Neural progenitor cell (in vitro differentiated cells): ENCODE results near the gene TNS3. TPM values are rescaled to one million over a fixed set of nuclear protein-coding genes. Genes with fewer than 3 reads are reported as not detected.

Source experiments
- DNase-seq: peaks from one replicate; pipeline ENCODE4 v3.0.0-alpha.2; 2016; ENCODE audit warnings: low spot score
- H2AFZ ChIP-seq: fragments of 200-600 bp; sonication (generic); replicated peaks from 2 replicates; pipeline ENCODE4 v1.6.1; 2016; ENCODE audit warnings: antibody characterized with exemption
- H3F3A ChIP-seq: fragments of 200-600 bp; sonication (generic); 2 replicates; pipeline ENCODE4 v1.6.1; 2016; ENCODE audit warnings: antibody characterized with exemption, low read depth
- H3K27ac ChIP-seq: fragments of 200-600 bp; sonication (generic); 2 replicates; pipeline ENCODE4 v1.5.1; 2016; ENCODE audit warnings: mild to moderate bottlenecking
- H3K27me3 ChIP-seq: fragments of 200-600 bp; sonication (generic); 2 replicates; pipeline ENCODE4 v1.6.1; 2016; ENCODE audit warnings: mild to moderate bottlenecking, moderate library complexity
- H3K36me3 ChIP-seq: fragments of 200-600 bp; sonication (generic); 2 replicates; pipeline ENCODE4 v1.5.1; 2016
- H3K4me1 ChIP-seq: fragments of 200-600 bp; sonication (generic); 2 replicates; pipeline ENCODE4 v1.6.1; 2016; ENCODE audit warnings: mixed run types
- H3K4me2 ChIP-seq: fragments of 200-600 bp; sonication (generic); 2 replicates; pipeline ENCODE4 v1.6.1; 2016
- H3K4me3 ChIP-seq: fragments of 200-600 bp; sonication (generic); 2 replicates; pipeline ENCODE4 v1.5.1; 2016
- H3K79me2 ChIP-seq: fragments of 200-600 bp; sonication (generic); 2 replicates; pipeline ENCODE4 v1.6.1; 2016; ENCODE audit warnings: low read depth
- H3K9ac ChIP-seq: fragments of 200-600 bp; sonication (generic); 2 replicates; pipeline ENCODE4 v1.6.1; 2016
- H3K9me3 ChIP-seq: fragments of 200-600 bp; sonication (generic); 2 replicates; pipeline ENCODE4 v1.5.1; 2016; ENCODE audit warnings: low read depth
- H4K20me1 ChIP-seq: fragments of 200-600 bp; sonication (generic); 2 replicates; pipeline ENCODE4 v1.6.1; 2016; ENCODE audit warnings: low read depth
- H3K27ac Mint-ChIP-seq: 3 replicates; pipeline ENCODE4 v1.8.0; 2021; ENCODE audit warnings: mixed read lengths
- H3K27me3 Mint-ChIP-seq: 2 replicates; pipeline ENCODE4 v1.8.0; 2022; ENCODE audit warnings: low read depth, mild to moderate bottlenecking, inconsistent platforms, moderate library complexity, mixed read lengths; ENCODE audit not compliant: insufficient read depth
- H3K36me3 Mint-ChIP-seq: 3 replicates; pipeline ENCODE4 v1.8.0; 2021; ENCODE audit warnings: mixed read lengths
- H3K4me1 Mint-ChIP-seq: 3 replicates; pipeline ENCODE4 v1.8.0; 2021; ENCODE audit warnings: mixed read lengths
- H3K4me3 Mint-ChIP-seq: 3 replicates; pipeline ENCODE4 v1.8.0; 2021; ENCODE audit warnings: mild to moderate bottlenecking, moderate library complexity, mixed read lengths
- H3K9me3 Mint-ChIP-seq: 3 replicates; pipeline ENCODE4 v1.8.0; 2020; ENCODE audit warnings: mixed read lengths
- EZH2 ChIP-seq: fragments of 200-600 bp; sonication (generic); IDR thresholded peaks from 2 replicates; pipeline ENCODE4 v1.6.1; 2017; ENCODE audit warnings: antibody characterized with exemption, mild to moderate bottlenecking, moderate library complexity
- EZH2phosphoT487 ChIP-seq: fragments of 200-600 bp; sonication (generic); IDR thresholded peaks from 2 replicates; pipeline ENCODE4 v1.6.1; 2017; ENCODE audit warnings: antibody characterized with exemption
- total RNA-seq: library from RNA; depleted of rRNA; stranded (reverse); fragments of >200 nt; gene quantifications from 2 replicates; pipeline ENCODE4 v1.2.3, GENCODE V29; 2015; ENCODE audit warnings: low replicate concordance
- TF ChIP-seq, protein P1 (sequence below): fragments of 200-600 bp; sonication (generic); IDR thresholded peaks from 2 replicates; pipeline ENCODE4 v1.5.1; 2017; ENCODE audit warnings: antibody characterized with exemption, mild to moderate bottlenecking

The TNS3 gene
- total RNA-seq, 1 donor from 2014 or later: 15.0 TPM

DNA sequence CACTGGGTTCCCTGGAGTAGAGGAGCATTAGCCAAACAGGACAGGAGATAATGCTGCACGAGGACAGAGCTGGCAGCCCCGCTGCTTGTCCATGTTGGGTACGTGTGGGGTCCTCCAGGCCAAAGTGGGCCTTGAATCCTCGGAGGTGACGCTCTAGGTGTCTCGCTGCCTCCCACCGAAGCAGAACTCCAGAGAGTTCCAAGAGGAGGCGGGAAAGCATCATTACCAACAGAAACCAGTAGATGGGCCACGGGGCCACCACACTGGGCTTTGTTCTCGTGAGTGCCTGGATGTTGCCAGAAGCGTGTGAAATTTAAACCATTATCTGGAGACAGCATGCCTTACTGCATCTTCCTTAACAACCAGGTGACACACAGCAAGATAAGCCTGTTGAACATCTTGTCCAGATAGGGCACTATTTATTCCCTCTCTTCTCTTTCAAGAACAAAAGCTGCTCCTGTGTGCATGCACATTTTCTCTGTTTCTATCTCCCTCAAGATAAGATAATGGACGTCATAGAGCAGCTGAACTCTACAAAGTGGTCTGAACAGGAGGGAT, 56.8 kb downstream of the TNS3 start:
- H3K27me3 Mint-ChIP-seq: peaks cover 2% of the 10 kb centered on the region
- H3K27ac Mint-ChIP-seq: peak overlapping the region; percentile 36
- no peak for DNase-seq
- TF ChIP-seq EZH2phosphoT487 (no peak), EZH2 (no peak)
- TF ChIP-seq, protein P1, sequence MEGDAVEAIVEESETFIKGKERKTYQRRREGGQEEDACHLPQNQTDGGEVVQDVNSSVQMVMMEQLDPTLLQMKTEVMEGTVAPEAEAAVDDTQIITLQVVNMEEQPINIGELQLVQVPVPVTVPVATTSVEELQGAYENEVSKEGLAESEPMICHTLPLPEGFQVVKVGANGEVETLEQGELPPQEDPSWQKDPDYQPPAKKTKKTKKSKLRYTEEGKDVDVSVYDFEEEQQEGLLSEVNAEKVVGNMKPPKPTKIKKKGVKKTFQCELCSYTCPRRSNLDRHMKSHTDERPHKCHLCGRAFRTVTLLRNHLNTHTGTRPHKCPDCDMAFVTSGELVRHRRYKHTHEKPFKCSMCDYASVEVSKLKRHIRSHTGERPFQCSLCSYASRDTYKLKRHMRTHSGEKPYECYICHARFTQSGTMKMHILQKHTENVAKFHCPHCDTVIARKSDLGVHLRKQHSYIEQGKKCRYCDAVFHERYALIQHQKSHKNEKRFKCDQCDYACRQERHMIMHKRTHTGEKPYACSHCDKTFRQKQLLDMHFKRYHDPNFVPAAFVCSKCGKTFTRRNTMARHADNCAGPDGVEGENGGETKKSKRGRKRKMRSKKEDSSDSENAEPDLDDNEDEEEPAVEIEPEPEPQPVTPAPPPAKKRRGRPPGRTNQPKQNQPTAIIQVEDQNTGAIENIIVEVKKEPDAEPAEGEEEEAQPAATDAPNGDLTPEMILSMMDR: no peak
- no peaks in the 10 kb centered on the region for H3K27me3 ChIP-seq
- no peaks in the 10 kb centered on the region for H3K4me1 ChIP-seq
- H3K9ac ChIP-seq: no peak overlapping the region
- H2AFZ ChIP-seq: no peak overlapping the region
- peaks cover 31% of the 10 kb centered on the region for H3K36me3 Mint-ChIP-seq
- H3K9me3 ChIP-seq: no peaks in the 10 kb centered on the region
- no peak overlapping the region for H3K27ac ChIP-seq
- no peaks in the 10 kb centered on the region for H3F3A ChIP-seq
- no peak overlapping the region for H3K4me3 ChIP-seq
- no peaks in the 10 kb centered on the region for H3K36me3 ChIP-seq
- H3K9me3 Mint-ChIP-seq: peaks cover 2% of the 10 kb centered on the region
- H3K79me2 ChIP-seq: peaks cover 7% of the 10 kb centered on the region
- H3K4me2 ChIP-seq: no peak overlapping the region
- no peak overlapping the region for H3K4me3 Mint-ChIP-seq
- H3K4me1 Mint-ChIP-seq: peaks cover 23% of the 10 kb centered on the region
- no peaks in the 10 kb centered on the region for H4K20me1 ChIP-seq

DNA sequence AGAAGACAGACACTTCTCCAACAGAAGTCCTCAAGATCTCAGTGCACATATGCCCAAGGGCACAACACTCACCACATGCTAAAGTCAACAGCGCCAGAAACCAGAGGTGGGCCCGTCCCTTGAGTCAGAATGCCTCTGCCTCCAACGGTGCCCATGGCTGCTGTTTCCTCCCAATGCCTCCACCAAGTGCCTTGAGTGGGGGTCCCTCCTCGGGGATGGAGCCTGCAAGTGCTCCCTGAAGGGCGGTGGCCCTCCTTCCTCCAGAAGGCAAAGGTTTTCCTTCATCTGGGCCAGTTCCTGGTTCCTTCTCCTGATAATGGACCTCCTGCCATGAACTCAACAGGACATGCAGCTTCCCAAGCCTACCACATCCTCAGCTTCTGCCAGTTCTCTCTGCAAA, 58.5 kb downstream of the TNS3 start:
- Histone ChIP-seq H3K79me2 (no peaks in the 10 kb centered on the region), H3K36me3 (no peaks in the 10 kb centered on the region), H3K4me3 (no peak overlapping the region), H3K27me3 (no peaks in the 10 kb centered on the region), H3F3A (no peaks in the 10 kb centered on the region), H4K20me1 (no peaks in the 10 kb centered on the region), H2AFZ (no peak overlapping the region), H3K27ac (no peak overlapping the region), H3K9me3 (no peaks in the 10 kb centered on the region), H3K4me1 (no peaks in the 10 kb centered on the region), H3K9ac (no peak overlapping the region), H3K4me2 (no peak overlapping the region)
- peaks cover 2% of the 10 kb centered on the region for H3K9me3 Mint-ChIP-seq
- no peak overlapping the region for H3K4me3 Mint-ChIP-seq
- H3K36me3 Mint-ChIP-seq: peaks cover 18% of the 10 kb centered on the region
- peaks cover 25% of the 10 kb centered on the region for H3K4me1 Mint-ChIP-seq
- TF ChIP-seq EZH2: no peak
- no peak for TF ChIP-seq EZH2phosphoT487
- TF ChIP-seq, protein P1: no peak
- H3K27ac Mint-ChIP-seq: peak overlapping the region; percentile 24
- DNase-seq: no peak
- H3K27me3 Mint-ChIP-seq: peaks cover 2% of the 10 kb centered on the region

DNA sequence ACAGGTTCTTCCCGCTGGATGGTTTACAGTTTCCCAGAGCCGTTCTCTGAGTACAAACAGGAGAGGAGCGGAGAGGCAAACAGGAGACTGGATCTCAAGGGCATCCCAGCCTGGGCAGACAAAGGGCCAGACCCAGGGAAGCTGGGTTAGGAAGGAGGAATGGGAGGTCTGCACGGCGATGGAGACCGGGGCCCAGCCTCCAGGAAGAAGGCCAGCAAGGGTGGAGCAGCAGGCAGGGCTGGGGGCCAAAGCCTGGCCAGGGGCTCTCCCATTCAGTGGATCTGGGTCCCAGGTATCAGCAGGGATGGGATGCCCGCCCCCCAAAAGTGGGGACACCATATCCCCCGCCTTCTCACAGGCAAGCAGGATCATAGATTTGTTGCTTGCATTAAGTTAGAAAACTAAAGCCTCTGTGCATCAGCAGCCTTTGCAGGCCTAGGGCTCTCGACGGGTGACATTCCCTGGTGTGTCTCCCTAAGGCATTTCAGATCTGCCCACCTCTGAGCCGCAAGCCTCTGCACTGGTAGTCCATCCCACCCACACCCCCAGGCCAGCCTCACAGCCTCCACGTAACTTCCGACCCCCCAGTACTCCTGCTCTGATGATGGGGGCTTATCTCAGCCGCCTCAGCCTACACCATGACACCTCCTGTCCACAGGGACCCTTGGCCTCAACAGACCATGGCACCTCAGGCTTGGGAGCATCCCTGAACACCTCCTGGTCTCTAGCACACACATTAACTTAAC, 59.9 kb downstream of the TNS3 start:
- Histone ChIP-seq H3K4me1 (no peaks in the 10 kb centered on the region), H3K36me3 (no peaks in the 10 kb centered on the region), H3K4me2 (no peak overlapping the region), H3K27me3 (no peaks in the 10 kb centered on the region), H3K4me3 (no peak overlapping the region), H4K20me1 (no peaks in the 10 kb centered on the region), H2AFZ (no peak overlapping the region), H3K27ac (no peak overlapping the region), H3K79me2 (no peaks in the 10 kb centered on the region), H3F3A (no peaks in the 10 kb centered on the region), H3K9me3 (no peaks in the 10 kb centered on the region), H3K9ac (no peak overlapping the region)
- no peak for DNase-seq
- peak overlapping the region; percentile 60 for H3K27ac Mint-ChIP-seq
- peaks cover 20% of the 10 kb centered on the region for H3K36me3 Mint-ChIP-seq
- peaks cover 2% of the 10 kb centered on the region for H3K27me3 Mint-ChIP-seq
- peaks cover 2% of the 10 kb centered on the region for H3K9me3 Mint-ChIP-seq
- H3K4me1 Mint-ChIP-seq: peaks cover 25% of the 10 kb centered on the region
- no peak overlapping the region for H3K4me3 Mint-ChIP-seq
- TF ChIP-seq EZH2phosphoT487 (no peak), EZH2 (no peak)
- TF ChIP-seq, protein P1: no peak
